AG04450 (cell line): ENCODE data around the gene YPEL1. TPM values are rescaled to one million over a fixed set of nuclear protein-coding genes. Genes with fewer than 3 reads are reported as not detected.

Experiments
- CTCF ChIA-PET: fragments of 300-600, 350-600 bp; formaldehyde crosslinking; extraction: SDS; loops from one replicate; lab custom pipeline; 2022; ENCODE audit warnings: antibody characterized with exemption, inconsistent platforms; lab: Charles Lee
- POLR2A ChIA-PET: fragments of 350-600 bp; formaldehyde crosslinking; extraction: SDS; loops from one replicate; lab custom pipeline; 2021; ENCODE audit warnings: antibody characterized with exemption, inconsistent platforms; lab: Yijun Ruan, JAX
- DNase-seq: peaks from one replicate; pipeline ENCODE4 v3.0.0-alpha.2; 2011; ENCODE audit warnings: low read depth, low spot score
- H3K27ac ChIP-seq: one replicate; pipeline ENCODE4 v1.5.1; 2012; ENCODE audit warnings: low read depth, low read length, control low read depth
- H3K27me3 ChIP-seq: one replicate; pipeline ENCODE4 v1.6.0; 2012; ENCODE audit warnings: low read length; ENCODE audit not compliant: control insufficient read depth, insufficient read depth
- H3K4me3 ChIP-seq: 2 replicates; pipeline ENCODE4 v1.5.1; 2011; ENCODE audit warnings: mild to moderate bottlenecking, low read depth, low read length, control low read depth
- H3K9me3 ChIP-seq: 2 replicates; pipeline ENCODE4 v1.5.1; 2012; ENCODE audit warnings: low read length; ENCODE audit not compliant: control insufficient read depth, insufficient read depth
- polyA plus RNA-seq: library from polyadenylated mRNA; depleted of rRNA; stranded (reverse); fragments of >200 nt; gene quantifications from 2 replicates; pipeline ENCODE4 v1.2.3, GENCODE V29; 2011
- TF ChIP-seq, protein P1 (sequence below): IDR thresholded peaks from 2 replicates; pipeline ENCODE4 v1.5.1; 2011; ENCODE audit warnings: low read depth, low read length, control low read depth, inconsistent platforms

YPEL1 gene
- polyA plus RNA-seq, 1 experiment = 5.5 TPM

DNA sequence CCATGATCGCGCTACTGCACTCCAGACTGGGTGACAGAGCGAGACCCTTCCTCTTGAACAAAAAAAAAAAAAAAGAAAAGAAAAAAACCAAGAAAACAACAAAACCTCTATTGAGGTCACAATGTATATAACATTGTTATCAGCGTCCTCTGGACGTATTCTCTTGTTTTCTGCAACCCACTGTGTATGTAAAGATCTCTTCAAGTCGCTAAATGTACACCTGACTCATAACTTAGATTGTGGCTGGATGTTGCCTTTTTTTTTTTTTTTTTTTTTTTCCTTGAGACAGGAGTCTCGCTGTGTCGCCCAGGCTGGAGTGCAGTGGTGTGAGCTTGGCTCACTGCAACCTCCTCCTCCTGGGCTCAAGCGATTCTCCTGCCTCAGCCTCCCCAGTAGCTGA lies 1.4 kb upstream of the YPEL1 start:
- ChIA-PET CTCF (no interaction called here), POLR2A (no interaction called here)
- H3K27me3 ChIP-seq = peaks cover 5% of the 10 kb centered on the region
- no peak for DNase-seq
- H3K27ac ChIP-seq = no peak overlapping the region
- TF ChIP-seq, protein P1, sequence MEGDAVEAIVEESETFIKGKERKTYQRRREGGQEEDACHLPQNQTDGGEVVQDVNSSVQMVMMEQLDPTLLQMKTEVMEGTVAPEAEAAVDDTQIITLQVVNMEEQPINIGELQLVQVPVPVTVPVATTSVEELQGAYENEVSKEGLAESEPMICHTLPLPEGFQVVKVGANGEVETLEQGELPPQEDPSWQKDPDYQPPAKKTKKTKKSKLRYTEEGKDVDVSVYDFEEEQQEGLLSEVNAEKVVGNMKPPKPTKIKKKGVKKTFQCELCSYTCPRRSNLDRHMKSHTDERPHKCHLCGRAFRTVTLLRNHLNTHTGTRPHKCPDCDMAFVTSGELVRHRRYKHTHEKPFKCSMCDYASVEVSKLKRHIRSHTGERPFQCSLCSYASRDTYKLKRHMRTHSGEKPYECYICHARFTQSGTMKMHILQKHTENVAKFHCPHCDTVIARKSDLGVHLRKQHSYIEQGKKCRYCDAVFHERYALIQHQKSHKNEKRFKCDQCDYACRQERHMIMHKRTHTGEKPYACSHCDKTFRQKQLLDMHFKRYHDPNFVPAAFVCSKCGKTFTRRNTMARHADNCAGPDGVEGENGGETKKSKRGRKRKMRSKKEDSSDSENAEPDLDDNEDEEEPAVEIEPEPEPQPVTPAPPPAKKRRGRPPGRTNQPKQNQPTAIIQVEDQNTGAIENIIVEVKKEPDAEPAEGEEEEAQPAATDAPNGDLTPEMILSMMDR = no peak
- no peaks in the 10 kb centered on the region; the same call in 1 of the 2 replicates for H3K9me3 ChIP-seq
- H3K4me3 ChIP-seq = no peak overlapping the region

DNA sequence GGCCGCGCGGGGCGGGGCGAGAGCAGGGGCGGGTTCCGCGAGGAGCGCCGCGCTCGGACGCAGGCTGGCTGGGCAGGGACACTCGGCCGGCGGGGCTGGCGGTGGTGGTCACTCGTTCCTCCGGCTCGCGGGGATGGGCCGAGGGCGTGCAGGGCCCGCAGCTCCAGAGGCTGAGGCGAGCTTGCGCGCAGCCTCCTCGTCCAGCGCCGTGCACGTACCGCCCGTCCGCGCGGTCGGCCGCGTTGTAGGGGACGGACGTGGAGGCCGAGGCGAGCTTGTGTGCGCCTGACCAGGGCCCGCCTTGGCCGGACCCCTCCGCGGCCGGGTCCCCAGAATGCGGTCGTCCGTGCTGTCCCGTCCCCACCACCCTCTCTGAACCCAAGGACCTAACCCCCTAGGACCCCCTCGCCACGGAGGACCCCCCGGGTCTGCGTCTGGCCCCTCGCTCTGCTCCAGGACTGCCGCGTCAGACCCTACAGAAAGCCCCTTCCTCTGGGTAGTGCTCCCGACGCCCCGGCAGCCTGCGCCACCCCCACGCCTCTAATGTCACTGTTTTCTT lies 569 bp upstream of the YPEL1 start:
- Histone ChIP-seq H3K4me3 (peak overlapping the region; percentile 63), H3K9me3 (no peaks in the 10 kb centered on the region; the same call in 1 of the 2 replicates), H3K27me3 (peaks cover 5% of the 10 kb centered on the region), H3K27ac (no peak overlapping the region)
- DNase-seq = no peak
- TF ChIP-seq, protein P1 = no peak
- POLR2A ChIA-PET = interaction anchor here (0.5 to 1.4 kb wide), 4 partner anchors 18 to 1520 kb away, joined by 3 to 10 read pairs (median 4); no protein-coding TSS in a partner anchor
- CTCF ChIA-PET = no interaction called here

DNA sequence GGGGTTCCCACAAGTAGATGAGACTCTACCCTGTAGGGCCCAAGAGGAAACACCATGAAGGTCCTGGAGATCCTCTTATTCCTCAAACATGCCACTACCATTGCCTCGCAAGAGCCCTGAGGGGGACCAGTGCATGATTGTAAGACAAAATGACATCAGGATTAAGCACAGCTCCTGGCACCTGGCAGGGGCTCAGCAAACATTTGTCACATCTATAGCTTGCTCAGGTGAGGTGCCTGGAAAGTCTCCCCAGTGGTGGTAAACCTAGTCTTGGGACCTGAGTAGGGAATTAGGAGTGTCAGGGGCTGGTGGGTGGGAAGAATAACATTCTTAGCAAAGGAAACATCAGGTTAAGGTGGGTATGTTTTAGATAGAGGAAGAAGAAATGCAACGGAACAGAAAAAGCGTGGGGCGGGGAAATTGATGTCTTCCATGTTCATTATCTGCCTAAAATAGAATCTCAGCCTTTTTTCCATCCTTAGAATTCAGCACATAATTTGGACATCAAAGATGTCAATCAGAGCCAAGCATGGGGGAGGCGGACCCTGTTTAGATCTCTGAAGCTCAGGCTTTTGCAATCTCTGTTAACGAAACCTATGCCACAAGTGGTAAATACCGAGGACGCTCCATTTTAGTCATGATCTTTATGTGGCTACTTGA lies 924 bp downstream of the YPEL1 start:
- TF ChIP-seq, protein P1 = no peak
- H3K4me3 ChIP-seq = peak overlapping the region; percentile 63
- peaks cover 4% of the 10 kb centered on the region for H3K27me3 ChIP-seq
- DNase-seq = no peak
- no peaks in the 10 kb centered on the region; the same call in 1 of the 2 replicates for H3K9me3 ChIP-seq
- H3K27ac ChIP-seq = no peak overlapping the region
- ChIA-PET CTCF (interaction anchor here (0.6 to 1.2 kb wide), 4 partner anchors 14 to 193 kb away, joined by 3 to 4 read pairs (median 4); no protein-coding TSS in a partner anchor), POLR2A (interaction anchor here (0.6 to 1.2 kb wide), 2 partner anchors 9 to 203 kb away, joined by 4 to 7 read pairs; no protein-coding TSS in a partner anchor)

DNA sequence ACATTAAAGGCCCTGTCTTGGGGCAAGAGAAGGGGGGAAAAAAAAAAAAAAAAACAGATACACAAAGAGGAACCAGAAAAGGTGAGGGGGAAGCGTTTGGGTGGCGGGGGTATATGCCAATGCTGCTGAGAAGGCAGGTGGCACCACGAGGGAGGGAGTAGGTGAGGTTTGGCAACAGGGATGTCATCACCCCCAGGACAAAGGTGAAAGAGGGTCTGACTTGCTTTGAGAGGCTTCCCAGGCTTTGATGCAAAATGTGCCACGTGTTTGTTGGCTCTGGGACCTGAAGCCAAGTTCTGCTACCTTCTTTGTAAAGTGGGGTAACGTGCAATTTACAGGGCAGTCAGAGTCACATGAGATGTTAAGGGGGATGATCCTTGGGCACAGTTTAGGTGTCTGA lies 4.1 kb downstream of the YPEL1 start:
- Histone ChIP-seq H3K27ac (no peak overlapping the region), H3K27me3 (no peaks in the 10 kb centered on the region), H3K4me3 (no peak overlapping the region), H3K9me3 (no peaks in the 10 kb centered on the region; the same call in 1 of the 2 replicates)
- ChIA-PET CTCF (no interaction called here), POLR2A (no interaction called here)
- TF ChIP-seq, protein P1 = no peak
- DNase-seq = no peak
